Parathyroid adenoma (tissue), 2 donors: ENCODE data around the gene TTC1.

Source experiments
- H2AFZ ChIP-seq: fragments of 300-600 bp; sonication (generic); one replicate; pipeline ENCODE4 v1.7.0; 2017; ENCODE audit warnings: antibody characterized with exemption, mild to moderate bottlenecking
- H3K27ac ChIP-seq: fragments of 300-600 bp; sonication (generic); one replicate; pipeline ENCODE4 v1.7.0; 2017
- H3K27me3 ChIP-seq: fragments of 300-600 bp; sonication (generic); one replicate; pipeline ENCODE4 v1.7.0; 2017; ENCODE audit warnings: low read length; ENCODE audit not compliant: control insufficient read depth, insufficient read depth
- H3K36me3 ChIP-seq: fragments of 300-600 bp; sonication (generic); one replicate; pipeline ENCODE4 v1.7.0; 2017; ENCODE audit warnings: low read length; ENCODE audit not compliant: control insufficient read depth, insufficient read depth
- H3K4me1 ChIP-seq: fragments of 300-600 bp; sonication (generic); one replicate; pipeline ENCODE4 v1.7.0; 2017; ENCODE audit warnings: control low read depth
- H3K4me2 ChIP-seq: fragments of 300-600 bp; sonication (generic); one replicate; pipeline ENCODE4 v1.7.0; 2017; ENCODE audit warnings: low read length
- H3K4me3 ChIP-seq: fragments of 300-600 bp; sonication (generic); one replicate; pipeline ENCODE4 v1.7.0; 2017; ENCODE audit warnings: low read depth, low read length
- H3K79me2 ChIP-seq: fragments of 300-600 bp; sonication (generic); one replicate; pipeline ENCODE4 v1.7.0; 2017; ENCODE audit warnings: control low read depth
- H3K9ac ChIP-seq: fragments of 300-600 bp; sonication (generic); one replicate; pipeline ENCODE4 v1.7.0; 2017; ENCODE audit warnings: mild to moderate bottlenecking
- H3K9me3 ChIP-seq: fragments of 300-600 bp; sonication (generic); one replicate; pipeline ENCODE4 v1.7.0; 2017; ENCODE audit warnings: low read length; ENCODE audit not compliant: control insufficient read depth
- CTCF ChIP-seq: fragments of 300-600 bp; sonication (generic); IDR thresholded peaks from one replicate; pipeline ENCODE4 v1.7.0; 2017; ENCODE audit warnings: antibody characterized with exemption, mild to moderate bottlenecking
- donor health status: primary hyperparathyroidism.

Gene TTC1

GRCh38 chr5:160029004-160029403 lies 20.1 kb downstream of the TTC1 start:
- peaks cover 14% of the 10 kb centered on the region for H3K79me2 ChIP-seq
- no peaks in the 10 kb centered on the region for H3K27me3 ChIP-seq
- H3K36me3 ChIP-seq, result no peaks in the 10 kb centered on the region
- H3K4me1 ChIP-seq, result peaks cover 6% of the 10 kb centered on the region
- no peak overlapping the region for H3K27ac ChIP-seq
- H2AFZ ChIP-seq, result no peak overlapping the region
- no peak for TF ChIP-seq CTCF
- no peak overlapping the region for H3K9ac ChIP-seq
- no peaks in the 10 kb centered on the region for H3K9me3 ChIP-seq
- no peak overlapping the region for H3K4me2 ChIP-seq
- no peak overlapping the region for H3K4me3 ChIP-seq

GRCh38 chr5:160029540-160030139 lies 20.7 kb downstream of the TTC1 start:
- H3K27me3 ChIP-seq, result no peaks in the 10 kb centered on the region
- no peak overlapping the region for H3K4me3 ChIP-seq
- no peak overlapping the region for H3K9ac ChIP-seq
- peaks cover 6% of the 10 kb centered on the region for H3K4me1 ChIP-seq
- H3K36me3 ChIP-seq, result no peaks in the 10 kb centered on the region
- H3K79me2 ChIP-seq, result peaks cover 10% of the 10 kb centered on the region
- no peak overlapping the region for H3K27ac ChIP-seq
- TF ChIP-seq CTCF, result no peak
- no peak overlapping the region for H2AFZ ChIP-seq
- H3K9me3 ChIP-seq, result no peaks in the 10 kb centered on the region
- H3K4me2 ChIP-seq, result no peak overlapping the region

GRCh38 chr5:160030631-160031377 lies 21.9 kb downstream of the TTC1 start:
- TF ChIP-seq CTCF, result no peak
- H3K27me3 ChIP-seq, result no peaks in the 10 kb centered on the region

DNA sequence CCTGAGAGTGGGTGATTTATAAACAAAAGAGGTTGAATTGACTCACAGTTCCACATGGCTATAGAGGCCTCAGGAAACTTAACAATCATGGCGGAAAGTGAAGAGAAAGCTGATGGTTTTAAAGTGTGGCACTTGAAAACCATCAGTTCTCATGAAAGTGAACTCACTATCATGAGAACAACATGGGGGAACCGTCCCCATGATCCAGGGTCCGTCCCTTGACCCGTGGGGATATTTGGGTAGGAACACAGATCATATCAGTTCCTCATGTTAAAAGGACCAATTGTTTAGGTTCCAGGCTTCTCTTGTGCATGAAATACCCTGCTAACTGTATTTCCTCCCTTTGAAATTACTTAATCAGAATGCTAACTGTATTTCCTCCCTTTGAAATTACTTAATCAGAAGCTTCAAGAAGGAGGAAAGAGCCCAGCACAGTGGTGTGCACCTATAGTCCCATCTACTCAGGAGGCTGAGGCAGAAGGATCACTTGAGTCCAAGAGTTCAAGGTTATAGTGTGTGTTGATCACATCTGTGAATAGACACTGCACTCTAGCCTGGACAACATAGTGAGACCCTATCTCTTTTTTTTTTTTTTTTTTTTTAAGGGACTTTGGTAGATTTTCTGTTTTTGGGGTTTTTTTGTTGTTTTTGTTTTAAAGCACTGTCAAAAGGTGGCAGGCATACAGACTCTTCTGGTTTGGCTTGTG lies 24.8 kb downstream of the TTC1 start:
- H3K9ac ChIP-seq, result no peak overlapping the region
- no peaks in the 10 kb centered on the region for H3K27me3 ChIP-seq
- no peaks in the 10 kb centered on the region for H3K79me2 ChIP-seq
- no peaks in the 10 kb centered on the region for H3K9me3 ChIP-seq
- no peak overlapping the region for H2AFZ ChIP-seq
- no peaks in the 10 kb centered on the region for H3K36me3 ChIP-seq
- no peak overlapping the region for H3K4me2 ChIP-seq
- no peak overlapping the region for H3K27ac ChIP-seq
- H3K4me1 ChIP-seq, result peaks cover 6% of the 10 kb centered on the region
- H3K4me3 ChIP-seq, result no peak overlapping the region
- TF ChIP-seq CTCF, result no peak

More at GRCh38 chr5:160030631-160031377, 21.9 kb downstream of the TTC1 start:
- H2AFZ ChIP-seq, result no peak overlapping the region
- no peak overlapping the region for H3K4me2 ChIP-seq
- no peak overlapping the region for H3K27ac ChIP-seq
- no peaks in the 10 kb centered on the region for H3K9me3 ChIP-seq
- H3K4me3 ChIP-seq, result no peak overlapping the region
- no peaks in the 10 kb centered on the region for H3K36me3 ChIP-seq
- peaks cover 6% of the 10 kb centered on the region for H3K4me1 ChIP-seq
- peaks cover 3% of the 10 kb centered on the region for H3K79me2 ChIP-seq
- H3K9ac ChIP-seq, result no peak overlapping the region
